ENCODE results near the gene TULP4.
"Not testable (repeated sequence)": the region's sequence is repeated elsewhere in the genome, so short reads cannot be mapped to it uniquely, and the experiment has no call there.

TULP4 gene

DNA sequence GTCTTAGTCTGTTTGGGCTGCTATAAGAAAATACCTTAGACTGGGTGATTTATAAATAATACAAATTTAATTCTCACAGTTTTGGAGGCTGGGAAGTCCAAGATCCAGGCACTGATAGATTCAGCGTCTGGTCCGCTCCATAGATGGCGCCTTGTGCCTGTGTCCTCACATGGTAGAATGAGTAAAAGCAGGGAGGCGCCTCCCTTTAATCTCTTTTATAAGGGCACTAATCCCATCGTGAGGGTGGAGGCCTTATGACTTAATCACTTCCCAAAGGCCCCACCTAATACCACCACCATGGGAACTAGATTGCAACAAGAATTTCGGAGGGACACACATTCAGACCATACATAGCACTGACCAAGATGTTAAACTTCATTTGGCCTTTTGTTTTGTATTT lies 156.4 kb downstream of the TULP4 start:
- no peak for DNase-seq (ENCODE audit: low read depth)

DNA sequence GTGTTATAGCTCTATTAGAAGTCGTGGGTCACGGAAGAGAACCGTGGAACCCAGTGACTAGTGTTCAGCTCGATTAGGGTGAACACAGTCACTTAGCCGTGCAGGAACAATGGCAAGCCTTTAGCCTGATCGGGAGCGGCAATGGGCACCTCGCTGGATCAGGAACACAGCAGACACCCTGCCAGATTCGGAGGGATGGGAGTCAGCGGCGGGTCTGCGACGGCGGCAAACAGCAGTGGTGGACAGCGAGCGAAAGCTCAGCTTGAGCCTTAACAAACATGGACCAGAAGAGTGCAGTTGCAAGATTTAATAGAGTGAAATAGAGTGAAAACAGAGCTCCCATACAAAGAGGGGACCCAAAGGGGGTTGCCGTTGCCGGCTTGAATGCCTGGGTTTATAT lies 157.8 kb downstream of the TULP4 start:
- DNase-seq (ENCODE audit: low read depth): not testable (repeated sequence)

DNA sequence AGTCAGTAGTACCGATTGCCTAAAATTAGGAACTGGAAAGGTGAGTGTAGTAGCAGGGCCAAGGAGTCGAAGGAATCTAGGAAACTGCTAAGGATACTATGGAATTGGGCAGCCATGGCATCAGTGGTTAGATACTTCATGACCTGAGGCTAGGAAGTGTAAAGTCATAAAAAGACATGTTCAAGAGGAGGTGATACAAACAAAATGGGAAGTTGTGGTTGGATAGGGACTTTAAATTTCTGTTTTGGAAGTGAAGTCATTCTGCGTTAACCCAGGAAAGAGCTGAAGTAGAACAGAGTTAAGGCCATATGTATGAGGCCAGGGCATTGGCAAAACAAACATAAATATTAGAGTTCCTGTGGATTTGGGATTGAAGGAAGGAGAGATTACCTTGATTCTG lies 159.1 kb downstream of the TULP4 start:
- no peak for DNase-seq (ENCODE audit: low read depth)

DNA sequence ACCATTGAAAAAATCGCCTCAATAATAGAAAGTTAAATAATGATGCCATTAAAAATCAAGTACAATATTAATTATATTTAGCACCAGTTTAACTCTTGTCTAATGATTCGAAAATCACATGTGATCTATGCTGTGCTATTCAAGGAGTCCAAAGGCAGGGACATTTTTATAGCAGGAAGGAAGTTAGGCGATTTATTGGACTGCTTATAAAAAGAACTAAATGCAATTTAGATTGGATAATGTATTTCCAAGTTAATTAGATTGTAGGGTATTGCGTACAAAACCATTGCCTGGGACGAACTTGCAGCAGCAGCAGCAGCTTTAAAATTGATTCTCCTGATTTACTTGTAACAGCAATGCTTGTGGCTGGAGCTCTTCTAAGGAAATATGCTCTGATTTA lies 160.2 kb downstream of the TULP4 start:
- no peak for DNase-seq (ENCODE audit: low read depth)

DNA sequence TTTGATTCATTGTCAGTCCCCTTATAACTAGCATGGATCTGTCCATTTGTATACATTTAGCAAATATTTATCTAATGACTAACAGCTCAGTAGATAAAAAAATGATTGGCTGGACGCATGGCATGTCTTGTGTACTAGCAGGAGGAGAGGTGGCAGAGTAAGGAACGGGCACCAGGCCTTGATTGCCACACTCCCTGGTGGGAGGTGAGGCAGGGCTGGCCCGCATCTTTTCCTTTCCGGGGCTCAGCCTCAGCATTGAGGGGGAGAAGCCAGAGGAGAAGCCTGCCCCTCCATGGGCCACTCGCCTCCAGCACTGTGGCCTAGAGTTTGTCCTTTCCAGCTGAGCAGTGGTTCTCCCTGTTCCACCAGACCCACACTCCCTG lies 162.7 kb downstream of the TULP4 start:
- DNase-seq (ENCODE audit: low read depth): no peak

DNA sequence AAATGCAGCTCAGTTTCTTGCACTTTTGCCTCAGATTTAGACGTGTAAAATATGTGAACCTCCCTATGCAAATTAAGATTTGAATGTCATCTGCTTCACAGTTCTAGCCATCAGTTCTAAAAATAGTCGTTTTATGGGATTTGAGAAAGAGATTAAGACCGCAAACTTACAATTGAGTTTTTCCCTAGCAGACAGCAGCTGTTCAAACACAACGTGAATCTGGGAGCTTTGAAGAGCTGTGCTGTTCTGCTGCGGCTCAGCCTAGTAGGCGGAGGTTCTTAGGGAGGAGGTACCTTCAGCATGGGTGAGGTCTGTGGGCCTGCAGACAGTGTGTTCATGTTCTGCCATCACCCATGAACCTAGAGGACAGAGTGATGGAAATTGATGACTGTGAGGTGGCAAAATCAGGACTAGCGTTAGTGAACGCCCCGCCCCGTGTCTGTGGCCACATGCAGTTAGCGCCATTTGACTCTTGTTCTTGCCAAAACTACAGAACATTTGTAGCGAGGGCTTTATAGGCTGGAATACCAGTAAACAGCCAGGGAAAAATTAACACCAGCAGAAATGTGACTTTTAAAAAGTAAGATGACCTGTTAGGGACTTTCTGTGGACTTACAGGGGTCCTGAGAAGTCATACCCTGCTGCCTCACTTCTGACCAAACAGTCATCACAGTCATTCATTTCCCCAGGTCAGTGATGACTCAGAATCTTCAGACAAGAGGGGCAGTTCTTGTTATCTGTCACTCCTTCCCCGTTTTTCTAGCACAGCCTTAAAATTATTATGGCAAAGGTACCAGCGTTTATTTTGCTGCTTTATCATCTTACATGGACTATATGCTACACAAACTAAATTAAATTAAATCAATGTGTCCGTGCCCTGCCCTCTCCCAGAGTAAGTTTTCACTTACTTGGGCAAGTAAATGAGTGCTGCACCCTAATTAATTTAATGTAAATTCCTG lies 163.4 kb downstream of the TULP4 start:
- DNase-seq (ENCODE audit: low read depth): no peak

DNA sequence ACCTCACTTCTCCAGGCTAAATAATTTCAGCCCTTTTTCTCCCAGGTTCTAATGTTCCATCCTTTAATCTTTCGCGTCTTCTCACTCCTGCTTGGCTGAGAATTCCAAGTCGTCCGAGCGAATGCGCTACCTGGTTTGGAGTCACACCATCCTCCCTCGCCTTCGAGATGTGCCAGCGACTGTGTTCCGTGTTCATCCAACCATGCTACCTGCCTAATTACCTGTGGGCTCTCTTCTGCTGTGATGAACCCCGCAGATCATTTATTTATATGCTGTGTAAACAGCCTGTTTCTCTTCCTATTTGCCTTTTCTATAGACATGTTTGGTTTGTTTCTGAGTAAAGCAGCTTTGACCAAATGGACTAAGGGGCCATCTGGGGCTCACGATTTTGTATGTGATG lies 164.1 kb downstream of the TULP4 start:
- no peak for DNase-seq (ENCODE audit: low read depth)

DNA sequence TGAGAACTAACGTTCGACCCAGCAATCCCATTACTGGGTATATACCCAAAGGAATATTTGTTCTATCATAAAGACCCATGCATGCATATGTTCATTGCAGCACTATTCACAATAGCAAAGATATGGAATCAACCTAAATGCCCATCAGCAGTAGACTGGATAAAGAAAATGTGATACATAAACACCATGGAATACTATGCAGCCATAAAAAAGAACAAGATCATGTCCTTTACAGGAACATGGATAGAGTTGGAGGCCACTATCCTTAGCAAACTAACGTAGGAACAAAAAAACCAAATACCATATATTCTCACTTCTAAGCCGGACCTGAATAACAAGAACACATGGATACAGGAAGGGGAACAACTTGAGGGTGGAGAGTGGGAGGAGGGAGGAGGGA lies 165.5 kb downstream of the TULP4 start:
- DNase-seq (ENCODE audit: low read depth): not testable (repeated sequence)

DNA sequence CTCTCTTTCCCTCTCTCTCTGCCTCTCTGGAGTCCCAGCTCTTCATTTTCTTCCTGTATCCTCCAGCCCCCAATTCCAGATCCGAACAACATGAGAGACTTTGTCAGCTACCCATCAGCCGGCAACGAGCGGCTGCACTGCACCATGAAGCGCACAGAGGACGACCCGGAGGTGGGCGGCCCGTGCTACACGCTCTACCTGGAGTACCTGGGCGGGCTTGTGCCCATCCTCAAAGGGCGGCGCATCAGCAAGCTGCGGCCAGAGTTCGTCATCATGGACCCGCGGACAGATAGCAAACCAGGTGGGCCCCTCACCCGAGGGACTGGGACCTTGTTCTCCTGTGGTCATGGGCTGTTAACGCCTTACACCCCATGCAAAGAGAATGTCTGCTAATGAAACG lies 168.7 kb downstream of the TULP4 start:
- DNase-seq (ENCODE audit: low read depth): no peak

DNA sequence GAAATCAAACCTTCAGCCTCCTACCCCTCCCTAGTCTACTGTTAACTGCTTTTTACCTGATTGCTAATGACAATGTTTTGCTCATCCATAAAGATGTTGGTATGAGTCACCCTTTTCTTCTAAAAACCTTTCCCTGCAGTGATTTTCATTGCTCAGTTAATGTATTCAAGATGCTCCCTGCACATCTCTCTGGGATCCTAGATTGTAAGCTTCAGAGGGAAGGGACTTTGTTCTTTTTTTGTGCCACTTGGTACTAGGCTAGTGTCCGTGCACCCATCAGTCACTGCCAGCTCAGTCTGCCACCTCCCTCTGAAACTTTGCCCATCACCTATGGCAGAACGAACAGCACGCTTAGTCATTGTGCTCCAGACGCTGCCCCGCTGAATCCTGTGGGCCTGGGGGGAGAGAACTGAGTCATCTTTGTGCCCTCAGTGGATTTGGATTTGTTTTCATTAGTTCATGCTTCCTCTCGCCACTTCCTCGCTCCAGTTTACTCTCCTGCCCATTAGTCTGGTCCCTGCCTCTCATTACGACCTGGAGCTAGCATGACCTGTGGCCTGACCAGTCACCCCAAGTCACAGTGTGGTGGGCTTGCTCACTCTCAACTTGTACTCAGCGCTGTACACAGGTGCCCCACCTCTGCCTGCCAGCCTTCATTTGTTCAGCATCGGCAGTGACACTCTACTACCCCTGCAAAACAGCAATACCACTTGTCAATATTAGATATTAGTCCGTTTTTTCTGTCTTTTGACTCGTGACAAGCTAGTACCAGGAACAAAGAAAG lies 169.6 kb downstream of the TULP4 start:
- no peak for DNase-seq (ENCODE audit: low read depth)

DNA sequence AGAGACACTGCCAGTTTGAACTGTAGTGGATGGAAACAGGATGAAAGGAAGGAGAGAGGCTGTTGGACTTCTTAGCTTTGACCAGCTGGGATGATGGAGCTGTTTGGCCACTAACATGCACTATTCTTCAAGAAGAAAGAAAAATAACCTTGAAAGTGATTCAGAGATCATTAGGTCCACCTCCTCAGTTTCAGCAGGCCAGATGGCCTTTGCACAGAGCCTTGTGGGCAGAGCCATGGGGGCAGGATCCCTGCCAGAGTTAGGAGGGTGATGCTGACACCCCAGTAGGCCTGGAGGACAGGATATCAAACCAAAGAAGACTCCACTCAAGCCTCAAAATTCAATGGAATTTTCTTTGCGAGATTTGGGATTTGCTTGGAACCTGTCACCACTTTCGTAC lies 173.2 kb downstream of the TULP4 start:
- DNase-seq (ENCODE audit: low read depth): no peak

DNA sequence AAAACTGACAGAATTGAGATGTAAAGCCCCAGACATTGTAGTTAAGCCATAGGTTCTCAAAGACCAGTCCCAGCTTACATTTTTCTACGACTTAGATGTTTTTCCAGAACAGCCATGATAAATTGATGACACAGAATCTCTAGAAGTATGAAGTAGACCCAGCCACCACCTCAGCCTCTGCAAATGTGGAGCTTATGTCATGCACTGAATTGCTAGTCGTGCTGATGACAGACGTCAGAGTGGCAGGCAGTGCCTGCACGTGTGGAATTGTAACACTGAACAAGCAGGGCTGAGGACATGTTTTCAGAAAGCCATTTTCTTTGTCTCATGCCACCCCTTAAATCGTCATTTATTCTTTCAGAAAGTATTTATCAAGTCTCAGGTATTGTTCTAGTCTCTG lies 175.2 kb downstream of the TULP4 start:
- DNase-seq (ENCODE audit: low read depth): no peak

DNA sequence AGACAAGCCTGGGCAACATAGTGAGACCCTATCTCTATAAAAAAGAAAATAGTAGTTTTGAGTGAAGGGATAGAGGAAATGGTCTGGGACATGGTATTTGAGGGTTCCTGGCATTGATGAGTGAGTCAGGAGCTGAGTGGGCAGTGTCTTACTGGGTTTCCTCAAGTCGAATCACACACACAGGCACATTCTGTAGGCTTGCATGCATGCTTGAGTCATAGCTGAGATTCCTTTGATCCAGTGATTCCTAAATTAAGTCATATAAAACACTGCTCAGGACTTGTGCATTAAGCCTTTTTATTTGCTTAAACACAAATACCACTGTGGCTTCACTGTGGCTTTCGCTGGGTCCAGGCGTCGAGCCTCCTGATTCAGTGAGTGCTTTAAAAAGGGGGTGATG lies 175.8 kb downstream of the TULP4 start:
- no peak for DNase-seq (ENCODE audit: low read depth)

DNA sequence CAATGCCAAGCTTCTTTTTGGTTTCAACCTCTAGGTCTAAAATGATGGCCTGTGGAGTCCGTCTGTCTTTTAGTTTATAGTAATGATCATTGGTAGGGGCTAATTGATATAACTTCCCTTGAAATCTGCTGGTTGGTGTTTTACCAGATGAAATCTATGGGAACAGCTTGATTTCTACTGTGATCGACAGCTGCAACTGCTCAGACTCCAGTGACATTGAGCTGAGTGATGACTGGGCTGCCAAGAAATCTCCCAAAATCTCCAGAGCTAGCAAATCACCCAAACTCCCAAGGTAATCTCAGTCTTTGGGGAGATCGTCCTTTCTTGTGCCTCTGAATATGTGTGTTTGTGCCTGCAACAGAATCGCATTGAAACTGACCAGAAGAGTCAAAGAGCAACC lies 177.2 kb downstream of the TULP4 start:
- no peak for DNase-seq (ENCODE audit: low read depth)

DNA sequence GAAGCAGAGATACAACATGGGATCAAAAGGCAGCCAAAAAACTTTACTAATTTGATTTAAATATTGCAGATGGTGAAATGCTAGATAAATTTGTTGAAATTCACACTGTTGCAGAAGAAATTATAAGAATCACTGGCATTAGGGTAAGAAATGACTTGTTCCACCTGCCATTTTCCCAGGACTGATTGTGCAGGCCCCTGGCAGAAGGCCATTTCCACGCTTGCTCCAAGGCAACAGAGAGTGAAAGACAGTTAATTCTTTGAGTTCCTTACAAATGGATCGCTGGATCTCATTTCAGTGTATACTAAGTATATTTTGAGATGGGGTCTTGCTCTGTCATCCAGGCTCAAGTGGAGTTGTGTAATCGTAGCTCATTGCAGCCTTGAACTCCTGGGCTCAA lies 180.6 kb downstream of the TULP4 start:
- no peak for DNase-seq (ENCODE audit: low read depth)

DNA sequence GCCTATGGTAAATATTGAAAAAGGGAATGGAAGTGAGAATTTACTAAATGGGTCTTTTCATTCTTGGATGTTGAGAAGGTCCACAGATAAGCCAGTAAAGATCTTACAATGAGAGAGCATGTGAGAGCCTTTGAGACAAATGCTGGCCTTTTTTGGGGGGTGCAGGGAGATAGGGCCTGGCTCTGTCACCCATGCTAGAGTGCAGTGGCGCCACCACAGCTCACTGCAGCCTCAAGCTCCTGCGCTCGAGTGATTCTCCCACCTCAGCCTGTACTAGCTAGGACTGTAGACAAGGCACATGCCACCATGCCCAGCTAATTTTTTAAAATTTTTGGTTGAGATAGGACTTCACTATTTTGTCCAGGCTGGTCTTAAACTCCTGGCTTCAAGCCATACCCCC lies 184.4 kb downstream of the TULP4 start:
- no peak for DNase-seq (ENCODE audit: low read depth)

DNA sequence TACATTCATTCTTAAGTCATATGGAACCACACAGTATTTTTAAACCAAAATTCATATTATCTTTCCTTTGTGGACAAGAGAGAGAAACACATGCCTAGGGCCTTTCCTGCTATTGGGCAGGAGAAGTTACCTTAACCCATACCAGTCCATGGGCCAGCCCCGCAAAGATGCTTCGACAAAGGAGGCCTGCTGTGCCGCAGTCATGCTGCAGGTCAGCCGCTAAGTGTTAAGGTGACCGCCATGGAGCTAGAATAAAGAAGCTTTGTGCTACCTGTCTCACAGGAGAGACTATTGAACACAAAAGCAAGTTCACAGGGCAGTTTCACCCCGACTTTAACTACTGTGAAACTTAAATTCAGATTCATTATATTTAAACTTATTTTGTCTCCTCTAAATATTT lies 185.4 kb downstream of the TULP4 start:
- no peak for DNase-seq (ENCODE audit: low read depth)

DNA sequence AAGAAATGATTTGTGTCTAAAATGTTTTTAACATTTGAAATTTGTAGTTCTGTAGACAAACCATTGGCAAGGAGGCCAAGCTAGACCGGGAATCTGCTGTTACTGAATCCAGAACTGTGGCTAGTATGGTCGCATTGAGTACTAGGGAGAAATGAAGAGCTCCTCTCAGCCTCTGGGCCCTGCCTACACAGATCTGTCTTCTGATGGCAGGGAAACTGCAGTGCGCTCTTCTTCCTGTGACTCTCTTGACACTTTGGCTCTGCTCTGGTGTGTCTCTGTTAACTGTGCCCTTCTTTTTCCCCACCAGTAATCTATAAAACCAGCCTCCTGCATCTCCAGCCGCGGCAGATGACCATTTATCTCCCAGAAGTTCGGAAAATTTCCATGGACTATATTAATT lies 186.1 kb downstream of the TULP4 start:
- no peak for DNase-seq (ENCODE audit: low read depth)

DNA sequence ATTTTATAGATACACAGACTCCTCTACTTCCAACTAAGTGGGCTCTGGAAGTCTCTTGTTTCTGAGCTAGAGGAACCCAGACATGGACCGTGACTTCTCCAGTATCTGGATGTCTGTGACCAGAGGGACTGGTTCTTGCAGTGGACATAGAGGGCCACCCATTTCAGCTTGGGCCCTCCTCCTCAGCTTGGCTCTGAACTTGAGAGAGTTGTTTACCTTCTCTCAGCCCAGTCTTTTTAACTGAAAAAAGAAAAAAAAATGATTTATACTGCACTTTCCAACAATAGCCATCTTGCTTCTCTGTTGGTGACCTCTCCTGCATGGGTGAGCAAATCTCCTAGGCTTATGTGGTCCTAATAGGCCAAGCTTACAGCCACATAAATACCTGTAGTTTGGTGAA lies 187.3 kb downstream of the TULP4 start:
- DNase-seq (ENCODE audit: low read depth): no peak

DNA sequence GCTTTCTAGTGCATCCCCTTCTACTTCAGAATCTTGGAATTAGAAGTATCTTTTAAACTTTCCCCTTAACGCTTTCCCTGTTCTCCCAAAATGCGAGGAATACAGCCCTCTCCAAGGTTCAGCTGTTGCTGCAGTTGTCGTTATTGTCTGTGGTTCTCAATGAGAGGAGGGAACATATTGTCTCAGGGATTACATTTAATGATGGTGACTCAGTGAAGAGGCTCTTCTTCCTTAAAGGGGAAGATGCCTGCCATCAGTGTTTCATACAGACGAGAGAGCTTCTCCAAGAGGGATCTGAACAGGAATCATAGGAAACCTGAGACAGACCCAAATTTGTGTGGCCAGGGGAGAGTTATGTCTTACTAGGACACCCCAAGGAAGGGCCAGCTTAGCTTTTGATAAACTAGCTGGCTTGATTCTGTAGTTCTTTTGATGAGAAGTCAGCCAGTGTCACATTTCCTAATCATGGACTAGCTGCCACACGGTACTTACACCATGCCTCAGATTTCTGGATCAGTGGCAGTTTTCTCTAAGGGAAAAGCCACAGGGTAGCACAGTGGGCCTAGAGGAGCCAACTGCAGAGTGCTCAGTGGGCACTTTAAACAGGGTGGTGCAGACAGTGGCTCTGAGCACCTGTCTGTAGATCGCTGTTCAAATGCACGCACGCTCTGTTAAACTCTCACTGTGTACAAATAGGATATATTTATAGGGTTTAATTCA lies 187.9 kb downstream of the TULP4 start:
- no peak for DNase-seq (ENCODE audit: low read depth)

DNA sequence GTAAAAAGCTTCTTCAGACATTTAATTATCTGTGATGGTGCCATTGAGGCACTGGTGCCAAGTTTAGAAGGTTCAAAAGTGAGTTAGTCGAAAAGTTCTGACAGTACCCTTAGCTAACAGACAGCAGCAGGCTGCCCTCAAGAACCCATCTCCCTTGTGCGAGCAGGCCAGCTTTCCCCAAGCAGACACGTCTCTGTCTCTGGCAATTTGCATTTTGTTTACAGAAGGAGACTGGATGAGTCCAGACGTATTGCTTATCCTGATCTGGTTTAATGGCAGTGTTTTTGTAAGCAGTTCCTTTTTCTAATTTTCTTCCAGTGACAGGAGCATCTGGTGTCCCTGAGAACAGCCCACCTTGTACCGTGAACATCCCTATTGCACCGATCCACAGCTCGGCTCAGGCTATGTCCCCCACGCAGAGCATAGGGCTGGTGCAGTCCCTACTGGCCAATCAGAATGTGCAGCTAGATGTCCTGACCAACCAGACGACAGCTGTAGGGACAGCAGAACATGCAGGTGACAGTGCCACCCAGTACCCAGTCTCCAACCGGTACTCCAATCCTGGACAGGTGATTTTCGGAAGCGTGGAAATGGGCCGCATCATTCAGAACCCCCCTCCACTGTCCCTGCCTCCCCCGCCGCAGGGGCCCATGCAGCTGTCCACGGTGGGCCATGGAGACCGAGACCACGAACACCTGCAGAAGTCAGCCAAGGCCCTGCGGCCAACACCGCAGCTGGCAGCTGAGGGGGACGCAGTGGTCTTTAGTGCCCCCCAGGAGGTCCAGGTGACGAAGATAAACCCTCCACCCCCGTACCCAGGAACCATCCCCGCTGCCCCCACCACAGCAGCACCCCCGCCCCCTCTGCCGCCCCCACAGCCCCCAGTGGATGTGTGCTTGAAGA lies 189.3 kb downstream of the TULP4 start:
- no peak for DNase-seq (ENCODE audit: low read depth)

Measured in T-helper 22 cell (primary cell).